Natural killer cell (primary cell): Measurements from ENCODE around the gene MAP1LC3B2. TPM values are rescaled to one million over a fixed set of nuclear protein-coding genes. Genes with fewer than 3 reads are reported as not detected.

Source experiments
- ATAC-seq, 3 donors: fragments of 150-1000 bp in 2 of 3; fragments of 200-7000 bp in 1 of 3; cut with Tn5 transposase; 1 replicate in 1 of 3; 2 replicates in 2 of 3; pipeline ENCODE4 v1.10.0; 2021; ENCODE audit warnings: mild to moderate bottlenecking in 2 of 3, moderate library complexity in 2 of 3
- DNase-seq, 2 donors: peaks; one replicate each; pipeline versions ENCODE4 v3.0.0 to v3.0.0-alpha.2; 2013 to 2021; ENCODE audit warnings: mixed read lengths in 1 of 2
- H3K27ac ChIP-seq: one replicate; pipeline ENCODE4 v1.5.1; 2013; ENCODE audit warnings: mild to moderate bottlenecking, low read length
- H3K27me3 ChIP-seq: one replicate; pipeline ENCODE4 v1.6.1; 2013; ENCODE audit warnings: low read length; ENCODE audit not compliant: control insufficient read depth, insufficient read depth
- H3K36me3 ChIP-seq: one replicate; pipeline ENCODE4 v1.6.1; 2013; ENCODE audit warnings: low read length; ENCODE audit not compliant: control insufficient read depth, insufficient read depth
- H3K4me1 ChIP-seq: one replicate; pipeline ENCODE4 v1.6.1; 2013; ENCODE audit warnings: low read length; ENCODE audit not compliant: control insufficient read depth, insufficient read depth
- H3K4me3 ChIP-seq: one replicate; pipeline ENCODE4 v1.5.1; 2013; ENCODE audit warnings: low read length
- H3K9me3 ChIP-seq: one replicate; pipeline ENCODE4 v1.6.1; 2013; ENCODE audit warnings: low read length; ENCODE audit not compliant: control insufficient read depth, insufficient read depth
- H3K27ac Mint-ChIP-seq, 2 donors: one replicate each; pipeline ENCODE4 v1.8.0; 2022; ENCODE audit warnings: mild to moderate bottlenecking in 2 of 2, mixed read lengths in 2 of 2, moderate library complexity in 1 of 2
- H3K27me3 Mint-ChIP-seq, 2 donors: one replicate each; pipeline ENCODE4 v1.8.0; 2022; ENCODE audit warnings: low read depth in 2 of 2, mixed read lengths in 2 of 2
- H3K36me3 Mint-ChIP-seq: one replicate; pipeline ENCODE4 v1.8.0; 2022; ENCODE audit warnings: mixed read lengths
- H3K4me1 Mint-ChIP-seq, 2 donors: one replicate each; pipeline ENCODE4 v1.8.0; 2022; ENCODE audit warnings: mixed read lengths in 2 of 2
- H3K4me3 Mint-ChIP-seq: one replicate; pipeline ENCODE4 v1.8.0; 2022; ENCODE audit warnings: mild to moderate bottlenecking, moderate library complexity, mixed read lengths
- H3K9me3 Mint-ChIP-seq, 2 donors: one replicate each; pipeline ENCODE4 v1.8.0; 2022; ENCODE audit warnings: mixed read lengths in 2 of 2
- CTCF ChIP-seq: fragments of 200-600 bp; IDR thresholded peaks from one replicate; pipeline ENCODE4 v1.8.0; 2022; ENCODE audit warnings: antibody characterized with exemption
- WGBS: methylation state at CpG from one replicate; pipeline ENCODE4 v1.1.7; 2013; ENCODE audit warnings: missing lambda C conversion rate; ENCODE audit not compliant: insufficient coverage; 5-methylcytosine and 5-hydroxymethylcytosine counted together
- intact Hi-C: fragments of 100-400 bp; cut with micrococcal nuclease; formaldehyde crosslinking; loops from one replicate; pipeline ENCODE4 v1.14.2; 2022
- total RNA-seq, 4 donors: library from RNA; stranded (reverse); fragments of 120-200 nt in 1 of 4; gene quantifications; one replicate each; pipeline versions ENCODE4 v1.2.3 to v1.2.4, GENCODE V29; 2013 to 2022

The MAP1LC3B2 gene
- total RNA-seq, 3 donors from 2014 or later (not counting 1 experiment from before 2014, with no cell fraction given), result 1.5 to 3.7 (median 3.3) TPM

GRCh38 chr12:116552773-116553373 lies 6.3 kb upstream of the MAP1LC3B2 start:
- intact Hi-C loops, result no loop called here
- ATAC-seq (no peak), DNase-seq (no peak)
- Histone ChIP-seq H3K4me1 (peaks cover 16% of the 10 kb centered on the region), H3K27ac (peak overlapping the region; percentile 23), H3K9me3 (no peaks in the 10 kb centered on the region), H3K36me3 (no peaks in the 10 kb centered on the region), H3K27me3 (no peaks in the 10 kb centered on the region), H3K4me3 (no peak overlapping the region)
- H3K27me3 Mint-ChIP-seq, result peaks cover 19 to 21% of the 10 kb centered on the region in 2 donors
- H3K4me1 Mint-ChIP-seq, result peaks cover 3 to 4% of the 10 kb centered on the region in 2 donors
- H3K9me3 Mint-ChIP-seq, result no peaks in the 10 kb centered on the region
- H3K36me3 Mint-ChIP-seq, result no peaks in the 10 kb centered on the region
- TF ChIP-seq CTCF, result no peak
- no peak overlapping the region for H3K27ac Mint-ChIP-seq
- no peak overlapping the region for H3K4me3 Mint-ChIP-seq
- 84% methylated on average over 17 of the region's 17 CpGs for WGBS

GRCh38 chr12:116556356-116556952 lies 2.7 kb upstream of the MAP1LC3B2 start:
- Histone ChIP-seq H3K27ac (no peak overlapping the region), H3K9me3 (no peaks in the 10 kb centered on the region), H3K4me3 (no peak overlapping the region), H3K27me3 (no peaks in the 10 kb centered on the region), H3K36me3 (no peaks in the 10 kb centered on the region), H3K4me1 (peaks cover 42% of the 10 kb centered on the region)
- ATAC-seq (no peak), DNase-seq (no peak)
- WGBS, result 98% methylated on average over 6 of the region's 6 CpGs
- Mint-ChIP-seq H3K36me3 (no peaks in the 10 kb centered on the region), H3K27me3 (peaks cover 11 to 12% of the 10 kb centered on the region in 2 donors), H3K4me1 (peaks cover 22 to 28% of the 10 kb centered on the region in 2 donors), H3K9me3 (no peaks in the 10 kb centered on the region), H3K4me3 (no peak overlapping the region), H3K27ac (no peak overlapping the region)
- TF ChIP-seq CTCF, result no peak
- intact Hi-C loops, result no loop called here

GRCh38 chr12:116556964-116557698 lies 2.0 kb upstream of the MAP1LC3B2 start:
- 88% methylated on average over 3 of the region's 4 CpGs for WGBS
- Mint-ChIP-seq H3K36me3 (no peaks in the 10 kb centered on the region), H3K27me3 (peaks cover 11 to 12% of the 10 kb centered on the region in 2 donors), H3K4me3 (no peak overlapping the region), H3K9me3 (no peaks in the 10 kb centered on the region), H3K27ac (no peak overlapping the region), H3K4me1 (peaks cover 22 to 28% of the 10 kb centered on the region in 2 donors)
- Histone ChIP-seq H3K27ac (no peak overlapping the region), H3K27me3 (no peaks in the 10 kb centered on the region), H3K36me3 (no peaks in the 10 kb centered on the region), H3K4me1 (peaks cover 42% of the 10 kb centered on the region), H3K4me3 (no peak overlapping the region), H3K9me3 (no peaks in the 10 kb centered on the region)
- ATAC-seq (no peak), DNase-seq (no peak)
- intact Hi-C loops, result no loop called here
- TF ChIP-seq CTCF, result no peak
